NCI-H128 (cell line): Measurements from ENCODE around the gene NPY2R.

Source experiments
- DNase-seq: peaks from one replicate; lab custom pipeline; 2025; ENCODE audit not compliant: unreplicated experiment; lab: John Stamatoyannopoulos, UW

NPY2R gene

GRCh38 chr4:155248002-155248896 lies 39.8 kb downstream of the NPY2R start:
- no peak for DNase-seq

GRCh38 chr4:155249016-155249566 lies 40.7 kb downstream of the NPY2R start:
- DNase-seq, result no peak

- no peak for DNase-seq
Observed at GRCh38 chr4:155252327-155252726, 43.9 kb downstream of the NPY2R start.

GRCh38 chr4:155263480-155263879 lies 55.0 kb downstream of the NPY2R start:
- DNase-seq, result no peak

GRCh38 chr4:155265113-155265512 lies 56.7 kb downstream of the NPY2R start:
- no peak for DNase-seq
